Effector CD4-positive, alpha-beta T cell (primary cell): ENCODE data around the gene NRG3.

Experiments used
- DNase-seq: peaks from one replicate; pipeline ENCODE4 v3.0.0-alpha.2; 2020

The NRG3 gene

GRCh38 chr10:82228701-82229100 lies 353.7 kb downstream of the NRG3 start:
- no peak for DNase-seq

GRCh38 chr10:82234173-82234572 lies 359.2 kb downstream of the NRG3 start:
- DNase-seq: no peak

GRCh38 chr10:82236084-82236731 lies 361.2 kb downstream of the NRG3 start:
- DNase-seq: no peak

- no peak for DNase-seq
Observed at GRCh38 chr10:82238291-82238690, 363.3 kb downstream of the NRG3 start.

- DNase-seq: no peak
Observed at GRCh38 chr10:82240408-82240807, 365.4 kb downstream of the NRG3 start.

- no peak for DNase-seq
Observed at GRCh38 chr10:82242778-82243177, 367.8 kb downstream of the NRG3 start.

GRCh38 chr10:82245157-82245556 lies 370.2 kb downstream of the NRG3 start:
- DNase-seq: no peak

GRCh38 chr10:82245906-82246560 lies 371.0 kb downstream of the NRG3 start:
- no peak for DNase-seq

- no peak for DNase-seq
Observed at GRCh38 chr10:82249141-82249540, 374.1 kb downstream of the NRG3 start.

GRCh38 chr10:82251222-82251906 lies 376.4 kb downstream of the NRG3 start:
- DNase-seq: no peak

- DNase-seq: no peak
Observed at GRCh38 chr10:82252081-82252480, 377.1 kb downstream of the NRG3 start.

GRCh38 chr10:82254237-82254636 lies 379.2 kb downstream of the NRG3 start:
- no peak for DNase-seq

GRCh38 chr10:82256275-82256674 lies 381.3 kb downstream of the NRG3 start:
- DNase-seq: no peak

GRCh38 chr10:82266438-82266837 lies 391.4 kb downstream of the NRG3 start:
- no peak for DNase-seq

GRCh38 chr10:82267014-82267413 lies 392.0 kb downstream of the NRG3 start:
- DNase-seq: no peak

GRCh38 chr10:82267465-82267864 lies 392.5 kb downstream of the NRG3 start:
- no peak for DNase-seq

GRCh38 chr10:82267960-82268359 lies 393.0 kb downstream of the NRG3 start:
- DNase-seq: no peak

GRCh38 chr10:82277591-82277990 lies 402.6 kb downstream of the NRG3 start:
- DNase-seq: no peak

GRCh38 chr10:82278401-82279182 lies 403.6 kb downstream of the NRG3 start:
- no peak for DNase-seq

- no peak for DNase-seq
Observed at GRCh38 chr10:82282782-82283456, 407.9 kb downstream of the NRG3 start.

GRCh38 chr10:82284180-82284579 lies 409.2 kb downstream of the NRG3 start:
- no peak for DNase-seq

GRCh38 chr10:82288461-82288881 lies 413.5 kb downstream of the NRG3 start:
- DNase-seq: no peak

- DNase-seq: no peak
Observed at GRCh38 chr10:82289945-82290344, 415.0 kb downstream of the NRG3 start.
